NB4 (cell line): ENCODE data around the gene USH2A.

Source experiments
- DNase-seq: peaks from one replicate; pipeline ENCODE4 v3.0.0; 2010; ENCODE audit warnings: low read depth
- H3K4me3 ChIP-seq: one replicate; pipeline ENCODE4 v1.5.1; 2011; ENCODE audit warnings: mild to moderate bottlenecking, low read depth, low read length, moderate library complexity
- CTCF ChIP-seq: IDR thresholded peaks from one replicate; pipeline ENCODE4 v1.5.1; 2012; ENCODE audit warnings: low read depth, low read length
- MAX ChIP-seq: IDR thresholded peaks from 2 replicates; pipeline ENCODE4 v1.6.1; 2011; ENCODE audit warnings: low read depth, low read length
- MYC ChIP-seq: IDR thresholded peaks from 2 replicates; pipeline ENCODE4 v1.6.1; 2011; ENCODE audit warnings: low read depth, low read length
- POLR2A ChIP-seq: IDR thresholded peaks from 2 replicates; pipeline ENCODE4 v1.6.1; 2011; ENCODE audit warnings: mild to moderate bottlenecking; ENCODE audit not compliant: insufficient read length; ENCODE audit errors: extremely low read depth

USH2A gene

GRCh38 chr1:215875236-215875635, 548.0 kb downstream of the USH2A start:
- DNase-seq, result no peak
- no peak for TF ChIP-seq POLR2A
- no peak for TF ChIP-seq MAX
- no peak for TF ChIP-seq MYC
- TF ChIP-seq CTCF, result no peak
- no peak overlapping the region for H3K4me3 ChIP-seq

- TF ChIP-seq MAX (no peak), POLR2A (no peak), CTCF (no peak), MYC (no peak)
- DNase-seq, result no peak
- no peak overlapping the region for H3K4me3 ChIP-seq
Measured at GRCh38 chr1:215872658-215873057, 550.6 kb downstream of the USH2A start.

- H3K4me3 ChIP-seq, result no peak overlapping the region
- DNase-seq, result no peak
- TF ChIP-seq CTCF, result no peak
- no peak for TF ChIP-seq MYC
- TF ChIP-seq POLR2A, result no peak
- no peak for TF ChIP-seq MAX
Measured at GRCh38 chr1:215868500-215868899, 554.7 kb downstream of the USH2A start.

- TF ChIP-seq CTCF, result no peak
- TF ChIP-seq POLR2A, result no peak
- no peak for TF ChIP-seq MAX
- TF ChIP-seq MYC, result no peak
- DNase-seq, result no peak
- H3K4me3 ChIP-seq, result no peak overlapping the region
Measured at GRCh38 chr1:215865060-215865459, 558.2 kb downstream of the USH2A start.

GRCh38 chr1:215863796-215864195, 559.5 kb downstream of the USH2A start:
- TF ChIP-seq MAX, result no peak

GRCh38 chr1:215860833-215861232, 562.4 kb downstream of the USH2A start:
- no peak overlapping the region for H3K4me3 ChIP-seq
- no peak for TF ChIP-seq CTCF
- TF ChIP-seq POLR2A, result no peak
- TF ChIP-seq MAX, result no peak
- no peak for TF ChIP-seq MYC
- no peak for DNase-seq

More at GRCh38 chr1:215863796-215864195, 559.5 kb downstream of the USH2A start:
- DNase-seq, result peak; percentile 16
- no peak overlapping the region for H3K4me3 ChIP-seq
